SK-N-SH (cell line): ENCODE measurements around the gene GRIN2A. TPM values are rescaled to one million over a fixed set of nuclear protein-coding genes. Genes with fewer than 3 reads are reported as not detected.
A peak's percentile ranks its signal among the peaks of the same experiment; 100 is the strongest.

ENCODE experiments used
- CTCF ChIA-PET: fragments of 300-600, 350-600 bp; formaldehyde crosslinking; extraction: SDS; loops from one replicate; lab custom pipeline; 2021; lab: Yijun Ruan, JAX
- POLR2A ChIA-PET: fragments of 350-600 bp; sonication (Branson Sonifier 250); formaldehyde crosslinking; extraction: SDS; loops from one replicate; lab custom pipeline; 2020; ENCODE audit warnings: antibody characterized with exemption, inconsistent platforms; lab: Yijun Ruan, JAX
- DNase-seq: peaks from one replicate; pipeline ENCODE4 v3.0.0; 2012
- H2AFZ ChIP-seq: fragments of 200-600 bp; sonication (generic); 2 replicates; pipeline ENCODE4 v1.8.1; 2016; ENCODE audit warnings: antibody characterized with exemption, mild to moderate bottlenecking, low read depth
- H3F3A ChIP-seq: fragments of 200-600 bp; sonication (generic); replicated peaks from 2 replicates; pipeline ENCODE3; 2016; ENCODE audit warnings: antibody characterized with exemption, mild to moderate bottlenecking; ENCODE audit not compliant: insufficient read depth
- H3K27ac ChIP-seq, 2 experiments: fragments of 200-500 bp in 1 of 2; fragments of 200-600 bp in 1 of 2; sonication (Bioruptor generic) in 1 of 2; sonication (generic), shearing (Covaris generic) in 1 of 2; 2 replicates each; pipeline versions ENCODE4 v1.5.1 to v1.6.1; 2014 to 2016; ENCODE audit warnings: low read depth in 2 of 2, inconsistent platforms in 1 of 2, low read length in 1 of 2, mild to moderate bottlenecking in 1 of 2, mixed read lengths in 1 of 2
- H3K27me3 ChIP-seq: fragments of 200-600 bp; sonication (generic), shearing (Covaris generic); 2 replicates; pipeline ENCODE4 v1.6.1; 2016; ENCODE audit warnings: mixed run types; ENCODE audit not compliant: insufficient read depth
- H3K36me3 ChIP-seq, 2 experiments: fragments of 200-500 bp in 1 of 2; fragments of 200-600 bp in 1 of 2; sonication (Bioruptor generic) in 1 of 2; sonication (generic) in 1 of 2; replicated peaks in 1 of 2; 2 replicates each; pipeline versions ENCODE3 to v1.5.1; 2014 to 2016; ENCODE audit warnings: low read length in 1 of 2, mild to moderate bottlenecking in 1 of 2; ENCODE audit not compliant: insufficient read depth in 2 of 2, control insufficient read depth in 1 of 2
- H3K4me1 ChIP-seq, 2 experiments: fragments of 200-500 bp in 1 of 2; fragments of 200-600 bp in 1 of 2; sonication (Bioruptor generic) in 1 of 2; sonication (generic), shearing (Covaris generic) in 1 of 2; 2 replicates each; pipeline versions ENCODE4 v1.5.1 to v1.6.1; 2014 to 2016; ENCODE audit warnings: low read depth in 1 of 2, low read length in 1 of 2, mixed run types in 1 of 2; ENCODE audit not compliant: insufficient read depth in 2 of 2, control insufficient read depth in 1 of 2
- H3K4me2 ChIP-seq: fragments of 200-600 bp; sonication (generic), shearing (Covaris generic); 2 replicates; pipeline ENCODE4 v1.6.1; 2017; ENCODE audit warnings: mixed run types
- H3K4me3 ChIP-seq, 2 experiments: fragments of 200-500 bp in 1 of 2; fragments of 200-600 bp in 1 of 2; sonication (Bioruptor generic) in 1 of 2; sonication (generic), shearing (Covaris generic) in 1 of 2; 2 replicates each; pipeline versions ENCODE4 v1.5.1 to v1.8.1; 2014 to 2016; ENCODE audit warnings: low read depth in 2 of 2, inconsistent platforms in 1 of 2, low read length in 1 of 2, mild to moderate bottlenecking in 1 of 2, mixed read lengths in 1 of 2, moderate library complexity in 1 of 2
- H3K79me2 ChIP-seq: fragments of 200-600 bp; sonication (generic); 2 replicates; pipeline ENCODE4 v1.8.1; 2017; ENCODE audit warnings: mild to moderate bottlenecking; ENCODE audit not compliant: insufficient read depth
- H3K9ac ChIP-seq: fragments of 200-600 bp; sonication (generic); 2 replicates; pipeline ENCODE4 v1.6.1; 2017; ENCODE audit warnings: mixed run types
- H3K9me2 ChIP-seq: fragments of 200-600 bp; sonication (generic); 2 replicates; pipeline ENCODE4 v1.6.1; 2017; ENCODE audit warnings: mixed run types
- H3K9me3 ChIP-seq: fragments of 200-600 bp; sonication (generic); 2 replicates; pipeline ENCODE4 v1.6.1; 2017; ENCODE audit warnings: mixed run types, mild to moderate bottlenecking, moderate library complexity
- H4K20me1 ChIP-seq: fragments of 200-600 bp; sonication (generic); 2 replicates; pipeline ENCODE4 v1.6.1; 2017; ENCODE audit warnings: mild to moderate bottlenecking, mixed run types; ENCODE audit not compliant: insufficient read depth
- CTCF ChIP-seq: fragments of 200-600 bp; sonication (generic); IDR thresholded peaks from 2 replicates; pipeline ENCODE4 v1.6.1; 2017; ENCODE audit warnings: antibody characterized with exemption, mild to moderate bottlenecking, moderate library complexity
- GABPA ChIP-seq: IDR thresholded peaks from 2 replicates; pipeline ENCODE4 v1.4.0; 2012; ENCODE audit warnings: low read depth, mild to moderate bottlenecking
- REST ChIP-seq: IDR thresholded peaks from 2 replicates; pipeline ENCODE4 v1.6.1; 2012; ENCODE audit warnings: mild to moderate bottlenecking, low read depth, low read length, moderate library complexity
- TAF1 ChIP-seq: IDR thresholded peaks from 2 replicates; pipeline ENCODE4 v1.6.1; 2012; ENCODE audit warnings: low read depth, mild to moderate bottlenecking, low read length, moderate library complexity, borderline replicate concordance
- WGBS: methylation state at CpG from one replicate; pipeline ENCODE4 v1.1.6; 2017; ENCODE audit warnings: low lambda C conversion rate; 5-methylcytosine and 5-hydroxymethylcytosine counted together
- polyA plus RNA-seq, 3 experiments: library from polyadenylated mRNA; depleted of rRNA; stranded (reverse); fragments of >200 nt; gene quantifications; 2 replicates each; pipeline ENCODE4 v1.2.3, GENCODE V29; 2012

Gene GRIN2A
- polyA plus RNA-seq, 1 of the 3 experiments (the other 2 are of a cell fraction) = not detected

GRCh38 chr16:9836118-9836736 is 346.0 kb downstream of the GRIN2A start:
- 47% methylated on average over 9 of the region's 9 CpGs for WGBS
- CTCF ChIA-PET = no interaction called here
- no peak for DNase-seq

More at GRCh38 chr16:9836118-9836736, 346.0 kb downstream of the GRIN2A start:
- Histone ChIP-seq H3F3A (no peaks in the 10 kb centered on the region), H3K9me3 (no peaks in the 10 kb centered on the region), H3K27me3 (no peaks in the 10 kb centered on the region), H3K79me2 (no peaks in the 10 kb centered on the region), H3K4me1 (no peaks in the 10 kb centered on the region), H3K4me2 (no peak overlapping the region), H4K20me1 (no peaks in the 10 kb centered on the region), H3K9ac (no peak overlapping the region), H3K36me3 (no peaks in the 10 kb centered on the region), H2AFZ (no peak overlapping the region), H3K9me2 (no peaks in the 10 kb centered on the region; the same call in 1 of the 2 replicates), H3K27ac (no peak overlapping the region), H3K4me3 (no peak overlapping the region; a peak in 1 of 4 replicates)
- TF ChIP-seq GABPA = no peak
- TF ChIP-seq REST = peak; percentile 81; the same call in 1 of the 2 replicates
- TF ChIP-seq CTCF = no peak
- no peak for TF ChIP-seq TAF1
- POLR2A ChIA-PET = no interaction called here
